CD4-positive, alpha-beta T cell (primary cell): ENCODE results near the gene TYR. TPM values are rescaled to one million over a fixed set of nuclear protein-coding genes. Genes with fewer than 3 reads are reported as not detected.

Experiments used
- ATAC-seq: fragments of 200-7000 bp; cut with Tn5 transposase; one replicate; pipeline ENCODE4 v1.10.0; 2022; ENCODE audit warnings: mild to moderate bottlenecking; ENCODE audit not compliant: poor library complexity
- CTCF ChIA-PET: fragments of 350-600 bp; sonication (Branson Sonifier 250); formaldehyde crosslinking; loops from one replicate; lab custom pipeline; 2021; ENCODE audit warnings: antibody characterized with exemption, inconsistent platforms; lab: Charles Lee
- POLR2A ChIA-PET: fragments of 350-600 bp; sonication (Branson Sonifier 250); formaldehyde crosslinking; loops from one replicate; lab custom pipeline; 2021; ENCODE audit warnings: antibody characterized with exemption, inconsistent platforms; lab: Charles Lee
- DNase-seq, 14 experiments: peaks; one replicate each; pipeline ENCODE4 v3.0.0-alpha.2; 2013 to 2020; ENCODE audit warnings: mixed read lengths in 2 of 14
- H3K27ac ChIP-seq, 2 donors: one replicate each; pipeline versions ENCODE4 v1.5.1 to v1.7.0; 2013; ENCODE audit warnings: low read length in 2 of 2, low read depth in 1 of 2, mild to moderate bottlenecking in 1 of 2
- H3K27me3 ChIP-seq, 2 experiments: 1 replicate in 1 of 2; 2 replicates in 1 of 2; pipeline versions ENCODE4 v1.6.1 to v1.7.0; 2013; ENCODE audit warnings: low read length in 2 of 2, control low read depth in 1 of 2, mild to moderate bottlenecking in 1 of 2, moderate library complexity in 1 of 2; ENCODE audit not compliant: insufficient read depth in 2 of 2, control insufficient read depth in 1 of 2
- H3K36me3 ChIP-seq: one replicate; pipeline ENCODE4 v1.6.1; 2013; ENCODE audit warnings: low read length, control low read depth; ENCODE audit not compliant: insufficient read depth
- H3K4me1 ChIP-seq: one replicate; pipeline ENCODE4 v1.6.1; 2013; ENCODE audit warnings: low read length, control low read depth; ENCODE audit not compliant: insufficient read depth
- H3K4me3 ChIP-seq: one replicate; pipeline ENCODE4 v1.5.1; 2013; ENCODE audit warnings: mild to moderate bottlenecking, low read length, moderate library complexity
- H3K9me3 ChIP-seq, 2 experiments: 1 replicate in 1 of 2; 2 replicates in 1 of 2; pipeline versions ENCODE4 v1.6.1 to v1.7.0; 2013; ENCODE audit warnings: low read length in 2 of 2, mild to moderate bottlenecking in 2 of 2, control low read depth in 1 of 2, moderate library complexity in 1 of 2; ENCODE audit not compliant: control insufficient read depth in 1 of 2, insufficient read depth in 1 of 2
- H3K27ac Mint-ChIP-seq: one replicate; pipeline ENCODE4 v1.8.0; 2020; ENCODE audit warnings: mixed read lengths
- H3K27me3 Mint-ChIP-seq: one replicate; pipeline ENCODE4 v1.8.0; 2021; ENCODE audit warnings: mixed read lengths
- H3K36me3 Mint-ChIP-seq: one replicate; pipeline ENCODE4 v1.8.0; 2021; ENCODE audit warnings: low read depth, mixed read lengths
- H3K4me1 Mint-ChIP-seq: one replicate; pipeline ENCODE4 v1.8.0; 2021; ENCODE audit warnings: low read depth, mixed read lengths
- H3K4me3 Mint-ChIP-seq: one replicate; pipeline ENCODE4 v1.8.0; 2020; ENCODE audit warnings: mild to moderate bottlenecking, mixed read lengths
- H3K9me3 Mint-ChIP-seq: one replicate; pipeline ENCODE4 v1.8.0; 2020; ENCODE audit warnings: mixed read lengths
- CTCF ChIP-seq: fragments of 200-600 bp; IDR thresholded peaks from one replicate; pipeline ENCODE4 v1.8.0; 2022; ENCODE audit warnings: antibody characterized with exemption, mild to moderate bottlenecking
- intact Hi-C, 2 experiments: fragments of 100-400 bp; cut with DNase I in 1 of 2; cut with micrococcal nuclease in 1 of 2; formaldehyde crosslinking; loops; one replicate each; pipeline versions ENCODE4 v1.15.1 to v1.9.0; 2023 to 2025; cut with DNase I, micrococcal nuclease
- total RNA-seq, 174 experiments: library from RNA in 2 of 174; stranded (reverse) in 2 of 174; gene quantifications; one replicate each; pipeline ENCODE4 v1.2.3 and lab custom pipeline; 2021 to 2026

The TYR gene
- total RNA-seq, 2 experiments from 2014 or later: not detected

GRCh38 chr11:89189776-89190175 lies 12.1 kb downstream of the TYR start:
- H3K4me1 Mint-ChIP-seq: no peaks in the 10 kb centered on the region
- ChIA-PET POLR2A (no interaction called here), CTCF (no interaction called here)
- Histone ChIP-seq H3K27me3 (no peaks in the 10 kb centered on the region), H3K36me3 (no peaks in the 10 kb centered on the region), H3K27ac (no peak overlapping the region), H3K9me3 (no peaks in the 10 kb centered on the region), H3K4me3 (no peak overlapping the region), H3K4me1 (no peaks in the 10 kb centered on the region)
- H3K27me3 Mint-ChIP-seq: no peaks in the 10 kb centered on the region
- H3K4me3 Mint-ChIP-seq: no peak overlapping the region
- H3K9me3 Mint-ChIP-seq: no peaks in the 10 kb centered on the region
- no peak for ATAC-seq
- TF ChIP-seq CTCF: no peak
- no peak overlapping the region for H3K27ac Mint-ChIP-seq
- no peak for DNase-seq
- intact Hi-C loops: no loop called here
- H3K36me3 Mint-ChIP-seq: no peaks in the 10 kb centered on the region

- Histone ChIP-seq H3K4me1 (no peaks in the 10 kb centered on the region), H3K27ac (no peak overlapping the region), H3K4me3 (no peak overlapping the region), H3K9me3 (no peaks in the 10 kb centered on the region), H3K27me3 (no peaks in the 10 kb centered on the region), H3K36me3 (no peaks in the 10 kb centered on the region)
- intact Hi-C loops: no loop called here
- Mint-ChIP-seq H3K4me1 (no peaks in the 10 kb centered on the region), H3K27ac (no peak overlapping the region), H3K36me3 (no peaks in the 10 kb centered on the region), H3K4me3 (no peak overlapping the region), H3K9me3 (no peaks in the 10 kb centered on the region), H3K27me3 (no peaks in the 10 kb centered on the region)
- ChIA-PET CTCF (no interaction called here), POLR2A (no interaction called here)
- TF ChIP-seq CTCF: no peak
- ATAC-seq: no peak
- no peak for DNase-seq
Measured at GRCh38 chr11:89201138-89201537, 23.5 kb downstream of the TYR start.

GRCh38 chr11:89203814-89204213 lies 26.1 kb downstream of the TYR start:
- H3K27ac ChIP-seq: no peak overlapping the region
- ChIA-PET POLR2A (no interaction called here), CTCF (no interaction called here)
- no peaks in the 10 kb centered on the region for H3K4me1 ChIP-seq
- ATAC-seq (no peak), DNase-seq (no peak)
- H3K36me3 ChIP-seq: no peaks in the 10 kb centered on the region
- H3K4me3 ChIP-seq: no peak overlapping the region
- no peaks in the 10 kb centered on the region for H3K4me1 Mint-ChIP-seq
- peaks cover 1% of the 10 kb centered on the region for H3K9me3 Mint-ChIP-seq
- H3K27me3 Mint-ChIP-seq: no peaks in the 10 kb centered on the region
- H3K4me3 Mint-ChIP-seq: no peak overlapping the region
- no peak for TF ChIP-seq CTCF
- H3K27me3 ChIP-seq: no peaks in the 10 kb centered on the region
- H3K9me3 ChIP-seq: peaks cover 0 to 4% of the 10 kb centered on the region in 2 experiments
- intact Hi-C loops: no loop called here
- H3K36me3 Mint-ChIP-seq: no peaks in the 10 kb centered on the region
- H3K27ac Mint-ChIP-seq: no peak overlapping the region
